Erythroblast (primary cell): ENCODE measurements around the gene ELAC2.

ENCODE experiments used
- GATA1 ChIP-seq: IDR thresholded peaks from 2 replicates; pipeline ENCODE4 v1.6.1; 2011; ENCODE audit warnings: low read depth, mild to moderate bottlenecking, control low read depth, low read length, moderate library complexity
- POLR2A ChIP-seq: IDR thresholded peaks from 2 replicates; pipeline ENCODE4 v1.6.1; 2011; ENCODE audit warnings: mild to moderate bottlenecking, low read length

- TF ChIP-seq POLR2A (no peak), GATA1 (no peak)
Measured at GRCh38 chr17:12964162-12964561, 53.7 kb downstream of the ELAC2 start.
